HG03064 (cell line): ENCODE results near the gene ZDHHC14.
"Not testable (repeated sequence)": the region's sequence is repeated elsewhere in the genome, so short reads cannot be mapped to it uniquely, and the experiment has no call there.

Experiments
- ATAC-seq: cut with Tn5 transposase; IDR thresholded peaks from one replicate; pipeline ENCODE4 v1.9.1; 2021; ENCODE audit warnings: low read depth; ENCODE audit not compliant: unreplicated experiment

ZDHHC14 gene

DNA sequence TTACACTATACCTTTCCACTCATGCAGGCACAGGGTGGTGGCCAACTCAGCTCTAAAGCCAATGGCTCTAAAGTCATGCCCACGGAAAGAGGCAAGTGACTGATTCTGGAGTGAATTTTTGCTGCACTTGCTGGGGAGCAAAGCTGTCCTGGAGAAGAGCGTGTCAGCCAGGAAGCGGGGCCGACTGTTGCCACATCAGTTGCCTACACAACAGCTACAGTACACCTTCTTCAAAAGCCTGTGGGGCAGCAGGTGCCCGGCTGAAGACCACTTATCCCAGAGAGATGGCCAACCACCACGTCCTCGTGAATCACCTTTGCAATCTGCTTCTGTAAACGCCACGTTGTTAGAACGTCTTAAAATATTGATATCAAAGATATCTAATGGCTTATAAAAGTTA, 179.1 kb downstream of the ZDHHC14 start:
- ATAC-seq: not testable (repeated sequence)

DNA sequence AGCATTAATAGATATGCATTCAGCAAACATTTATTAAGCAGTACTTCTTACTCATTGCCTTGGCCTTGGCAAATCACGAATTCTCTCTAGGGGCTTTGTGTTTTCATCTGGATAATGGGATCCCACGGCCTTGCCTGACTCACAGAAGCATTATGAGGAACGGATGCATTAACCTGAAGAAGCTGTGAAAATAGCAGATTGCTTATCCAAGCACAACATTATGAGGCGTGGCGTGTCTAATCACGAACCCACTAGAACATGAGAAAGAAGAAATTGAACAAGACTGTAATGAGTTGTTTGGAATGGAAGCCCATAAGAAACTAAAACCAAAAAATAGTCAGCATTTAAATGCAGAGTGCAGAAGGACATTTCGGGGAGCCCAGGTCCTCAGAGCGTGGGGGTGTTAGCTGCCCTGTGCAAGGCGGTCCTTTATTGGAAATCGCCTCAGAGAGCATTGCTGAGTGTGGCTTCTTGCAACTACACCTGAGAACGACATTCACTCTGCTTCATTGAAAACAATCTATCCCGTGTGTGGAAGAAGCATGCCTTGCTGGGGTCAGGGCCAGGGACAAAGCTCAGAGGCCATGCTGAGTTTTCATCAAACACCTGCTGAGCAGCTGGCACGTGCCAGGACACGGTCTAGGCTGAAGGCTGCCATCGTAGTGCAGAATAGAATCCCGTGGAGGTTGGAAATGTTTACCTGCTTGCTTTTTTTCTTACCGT, 179.9 kb downstream of the ZDHHC14 start:
- ATAC-seq: no peak

DNA sequence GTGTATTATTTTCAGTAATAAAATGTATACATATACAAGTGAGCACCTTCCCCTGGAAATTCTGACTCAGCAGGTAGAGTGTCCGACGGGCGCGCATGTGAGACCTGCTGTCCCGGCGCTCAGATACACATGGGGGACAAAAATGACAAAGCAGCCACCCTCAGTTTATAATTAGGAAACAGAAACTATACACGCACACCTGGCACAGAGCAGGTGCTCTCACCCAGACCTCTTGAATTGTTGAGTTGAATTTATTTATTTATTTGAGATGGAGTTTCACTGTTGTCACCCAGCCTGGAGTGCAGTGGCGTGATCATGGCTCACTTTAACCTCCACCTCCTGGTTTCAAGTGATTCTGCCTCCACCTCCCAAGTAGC, 180.4 kb downstream of the ZDHHC14 start:
- peak; percentile 27 for ATAC-seq

DNA sequence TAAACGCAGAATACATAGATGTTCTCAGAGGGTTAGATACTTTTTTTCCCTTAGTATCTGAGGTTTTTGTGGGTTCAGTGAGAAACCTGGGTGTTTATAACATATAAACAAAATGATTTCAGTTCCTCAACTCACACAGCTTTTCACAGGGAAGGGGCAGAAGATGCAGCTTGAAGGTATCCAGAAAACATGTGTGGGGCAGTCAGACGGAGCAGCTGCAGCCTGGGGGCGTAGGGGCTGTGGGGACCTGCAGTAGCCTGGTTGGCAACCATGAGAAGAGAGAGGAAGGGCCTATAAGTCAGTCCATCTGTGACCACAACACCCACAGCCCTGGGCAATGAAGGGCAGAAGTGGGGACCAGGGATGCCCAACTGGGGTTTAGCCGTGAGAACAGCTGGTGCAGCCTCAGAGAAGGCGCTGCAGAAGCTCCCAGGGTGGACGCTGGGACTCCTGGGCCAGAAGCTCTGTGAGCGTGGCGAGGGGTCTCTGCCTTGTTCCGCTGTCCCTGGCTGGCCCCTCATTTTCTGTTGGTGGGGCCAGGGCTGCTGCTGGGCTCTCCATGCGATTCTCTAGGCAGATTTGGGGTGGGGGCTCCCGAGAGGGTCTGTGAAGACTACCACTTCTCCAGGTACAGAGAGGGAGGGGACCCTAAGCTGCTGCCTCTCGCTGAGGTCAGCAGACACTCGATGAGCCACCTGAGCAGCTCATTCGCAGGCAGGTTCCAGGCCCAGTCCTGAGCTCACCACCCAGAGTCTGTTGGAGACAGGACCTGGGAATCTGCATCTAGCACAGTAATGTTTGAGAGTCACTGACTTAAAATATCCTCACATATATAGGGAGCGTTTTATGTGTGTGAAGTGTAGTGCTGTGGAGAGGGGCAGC, 181.2 kb downstream of the ZDHHC14 start:
- ATAC-seq: peak; percentile 31

DNA sequence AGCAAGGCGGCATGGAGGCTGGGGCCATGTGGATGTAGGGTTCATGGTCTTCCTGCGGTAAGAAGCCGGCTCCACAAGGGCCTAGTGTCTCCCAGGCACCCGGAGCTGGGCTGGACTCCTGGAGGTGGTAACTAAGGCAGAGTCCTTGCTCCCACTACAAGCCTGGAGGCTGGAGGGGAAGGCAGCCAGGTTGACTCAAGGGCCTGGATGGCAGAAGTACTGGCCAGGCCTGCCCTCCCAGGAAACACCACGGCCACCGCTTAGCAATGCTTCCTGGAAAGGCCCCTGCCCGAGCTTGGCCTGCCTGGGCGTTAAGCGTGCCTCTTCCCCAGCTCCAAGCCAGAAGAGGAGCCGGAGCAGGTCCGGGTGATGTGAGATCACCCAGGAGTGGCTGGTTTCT, 182.0 kb downstream of the ZDHHC14 start:
- no peak for ATAC-seq

DNA sequence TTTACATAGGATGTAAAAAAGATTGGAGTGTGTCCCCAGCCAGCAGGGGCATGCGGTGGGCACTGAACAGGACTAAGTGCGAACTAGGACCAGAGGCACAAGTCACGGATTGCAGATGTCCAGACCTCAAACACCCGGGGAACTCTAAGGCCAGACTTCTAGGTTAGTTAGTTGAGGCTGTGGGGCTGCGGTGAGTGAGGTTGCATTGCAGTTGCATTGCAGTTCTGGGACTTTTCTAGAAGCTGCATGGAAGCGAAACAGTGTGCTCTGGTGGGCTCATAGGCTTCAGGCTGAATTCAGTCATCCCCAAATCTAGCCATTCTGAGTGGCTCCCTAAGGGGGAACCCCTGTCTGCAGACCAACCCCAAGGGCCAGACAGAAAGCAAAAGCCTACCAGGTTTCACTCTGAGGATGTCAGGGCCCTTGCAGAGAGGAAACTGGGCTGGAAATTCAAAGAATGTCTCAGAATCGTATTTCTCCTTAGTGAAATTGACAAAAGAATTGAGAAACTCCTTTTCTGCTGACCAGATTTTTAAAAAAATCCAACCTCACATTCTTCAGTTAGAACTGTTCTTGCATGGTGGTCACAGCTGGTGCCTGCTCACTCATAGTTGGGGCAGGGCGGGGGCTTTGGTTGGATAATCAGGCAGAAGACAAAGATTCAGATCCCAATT, 182.8 kb downstream of the ZDHHC14 start:
- peak; percentile 56 for ATAC-seq

DNA sequence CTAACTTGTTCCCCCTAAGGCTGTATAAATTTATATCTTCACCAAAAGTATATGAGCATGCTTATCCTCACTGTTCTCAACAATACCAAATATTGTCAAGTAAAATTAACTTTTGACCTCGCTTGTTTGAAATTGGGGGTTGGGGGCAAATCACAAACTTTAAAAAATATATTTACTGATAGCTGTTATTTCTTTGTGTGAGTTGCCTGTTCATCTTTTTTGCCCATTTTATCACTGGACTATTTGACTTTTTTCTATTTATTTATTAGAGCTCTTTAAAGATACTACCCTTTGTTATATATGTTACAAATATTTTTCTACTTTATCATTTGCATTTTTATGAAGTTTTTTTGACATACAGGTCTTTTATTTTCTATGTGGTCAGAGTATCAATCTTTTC, 187.7 kb downstream of the ZDHHC14 start:
- ATAC-seq: no peak

DNA sequence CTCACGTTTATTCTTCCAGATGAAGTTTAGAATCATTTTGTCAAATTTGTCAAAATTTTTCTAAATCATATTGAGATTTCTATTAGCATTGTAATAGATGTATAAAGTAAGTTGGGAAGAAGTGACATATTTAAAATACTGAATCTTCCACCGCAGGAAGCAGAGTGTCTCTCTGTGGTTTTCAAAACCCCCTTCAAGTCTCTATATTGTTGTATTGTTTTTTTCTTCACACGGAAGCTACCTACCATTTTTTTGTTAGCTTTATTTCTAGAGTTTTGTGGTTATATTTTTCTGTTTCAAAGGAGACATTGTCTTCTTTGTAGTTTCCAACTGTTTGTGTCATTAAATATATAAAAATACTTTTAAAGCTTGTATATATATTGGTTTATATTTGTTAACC, 188.6 kb downstream of the ZDHHC14 start:
- ATAC-seq: peak; percentile 45

DNA sequence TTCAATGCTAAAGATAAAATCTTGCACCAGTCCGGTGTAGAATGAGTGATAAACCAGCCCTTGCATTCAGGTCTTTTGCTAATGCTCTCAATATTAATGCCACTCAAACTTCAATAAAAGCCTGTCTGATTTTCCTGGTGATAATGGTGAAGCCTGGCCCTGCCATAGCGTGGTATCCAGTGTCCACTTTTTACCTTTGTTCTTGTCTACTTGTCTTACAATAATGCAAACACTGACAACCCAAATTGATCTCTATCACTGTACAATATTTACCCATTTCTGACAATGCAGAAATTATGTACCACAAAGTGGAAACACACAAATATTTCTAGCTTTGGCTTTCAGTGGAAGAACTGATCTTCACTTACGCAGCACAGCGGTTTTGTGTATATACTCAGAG, 189.1 kb downstream of the ZDHHC14 start:
- ATAC-seq: no peak

DNA sequence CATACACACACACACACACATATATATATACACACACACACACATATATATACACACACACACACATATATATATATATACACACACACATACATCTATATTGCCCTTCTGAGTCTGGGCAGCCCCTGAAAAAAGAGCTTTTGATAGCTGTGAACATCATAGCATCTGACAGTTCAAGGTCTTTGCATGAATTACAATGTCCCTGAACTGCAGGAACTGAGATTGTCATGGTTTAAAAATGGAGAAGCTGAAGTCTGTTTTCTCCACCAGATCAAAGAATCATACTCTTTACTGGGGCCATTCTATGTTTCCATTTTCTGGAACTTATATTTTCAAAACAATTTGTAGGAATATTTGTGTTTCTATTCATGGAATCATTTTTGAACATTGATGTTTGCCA, 189.8 kb downstream of the ZDHHC14 start:
- ATAC-seq: no peak

DNA sequence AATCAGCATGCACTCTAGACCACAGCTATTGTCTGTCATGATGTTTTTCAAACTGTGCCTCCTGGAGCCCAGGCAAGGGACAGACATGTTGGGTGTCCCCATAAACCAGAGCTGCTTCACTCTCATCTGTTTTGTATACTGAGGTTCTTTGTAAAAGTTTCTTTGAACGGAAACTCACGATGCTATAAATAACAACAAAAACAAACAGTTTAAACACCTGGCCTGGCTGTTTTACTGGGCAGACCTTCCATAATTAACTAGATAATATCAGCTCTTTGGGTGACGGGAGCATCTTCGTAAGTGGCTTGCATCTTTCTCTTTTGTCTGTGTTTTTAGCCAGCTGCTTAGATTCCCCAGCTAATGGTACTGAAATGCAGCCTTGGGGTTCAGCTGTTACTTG, 190.3 kb downstream of the ZDHHC14 start:
- peak; percentile 49 for ATAC-seq

DNA sequence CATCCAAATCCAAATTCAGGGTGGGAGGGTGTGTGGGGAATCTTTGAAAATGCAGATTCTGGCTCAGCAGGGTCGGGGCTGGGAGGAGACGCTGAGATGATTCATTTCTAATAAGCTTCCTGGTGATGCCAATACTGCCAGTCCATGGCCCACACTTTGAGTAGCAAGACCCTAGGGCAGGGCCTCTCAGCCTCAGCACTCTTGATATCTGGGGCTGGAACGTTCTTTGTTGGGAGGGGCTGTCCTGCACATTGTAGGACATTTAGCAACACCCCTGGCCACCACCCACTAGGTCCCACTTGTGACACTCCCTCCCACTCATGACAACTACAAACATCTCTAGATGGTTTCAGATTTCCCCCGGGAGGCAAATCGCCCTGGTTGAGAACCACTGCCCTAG, 191.0 kb downstream of the ZDHHC14 start:
- no peak for ATAC-seq

DNA sequence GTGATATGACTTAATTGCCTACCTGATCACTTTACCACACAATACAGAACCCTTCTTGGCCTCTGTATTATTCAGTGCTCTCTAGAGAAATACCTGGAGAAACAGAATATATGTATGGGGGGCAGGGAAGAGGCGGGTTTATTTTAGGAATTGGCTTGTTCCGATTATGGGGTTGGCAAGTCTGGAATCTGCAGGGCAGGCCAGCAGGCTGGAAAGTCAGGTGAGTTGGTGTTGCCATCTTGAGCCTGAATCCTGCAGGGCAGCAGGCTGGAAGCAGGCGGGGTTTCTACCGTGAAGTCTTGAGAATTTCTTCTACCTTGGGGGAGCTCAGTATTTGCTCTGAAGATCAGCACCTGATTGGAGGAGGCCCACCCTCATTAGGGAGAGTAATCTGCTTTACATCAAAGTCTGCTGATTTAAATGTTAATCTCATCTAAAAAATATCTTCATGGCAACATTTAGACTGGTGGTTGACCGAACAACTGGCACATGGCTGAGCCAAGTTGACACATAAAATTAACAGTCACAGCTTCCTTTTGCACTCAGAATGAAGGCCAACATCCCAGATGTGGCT, 193.9 kb downstream of the ZDHHC14 start:
- no peak for ATAC-seq

DNA sequence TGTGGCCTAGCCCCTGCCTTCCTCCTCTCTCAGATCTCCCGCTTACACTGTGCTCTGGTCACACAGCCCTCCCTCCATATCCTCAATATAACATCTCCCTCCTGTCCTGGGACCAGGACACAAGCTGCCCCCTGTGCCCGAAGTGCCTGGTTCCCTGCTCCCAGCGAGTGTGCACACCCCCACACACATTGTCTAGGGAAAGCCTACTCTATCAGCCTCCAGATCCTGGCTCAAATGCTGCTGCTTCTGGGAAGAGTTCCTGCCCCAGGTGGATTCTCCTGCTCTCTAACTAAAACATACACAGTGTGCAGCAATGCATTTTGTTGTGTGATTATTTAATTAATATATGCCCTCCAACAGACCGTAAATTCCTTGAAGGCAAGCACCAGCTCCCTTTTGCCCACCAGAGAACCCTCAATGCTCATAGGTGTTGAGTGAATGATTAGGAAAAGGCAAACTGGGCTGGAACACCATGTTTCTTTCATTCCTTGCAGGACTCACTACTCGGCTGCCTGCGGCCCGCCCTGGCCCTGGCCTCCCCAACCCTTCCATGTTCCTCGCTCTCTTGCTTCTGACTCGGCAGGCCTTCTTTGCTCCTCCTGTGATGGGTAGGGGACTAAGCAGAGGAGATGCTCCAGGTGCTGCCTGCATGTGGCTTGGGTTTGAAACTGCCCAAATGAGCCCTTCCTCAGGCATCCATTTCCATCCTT, 194.6 kb downstream of the ZDHHC14 start:
- ATAC-seq: no peak

DNA sequence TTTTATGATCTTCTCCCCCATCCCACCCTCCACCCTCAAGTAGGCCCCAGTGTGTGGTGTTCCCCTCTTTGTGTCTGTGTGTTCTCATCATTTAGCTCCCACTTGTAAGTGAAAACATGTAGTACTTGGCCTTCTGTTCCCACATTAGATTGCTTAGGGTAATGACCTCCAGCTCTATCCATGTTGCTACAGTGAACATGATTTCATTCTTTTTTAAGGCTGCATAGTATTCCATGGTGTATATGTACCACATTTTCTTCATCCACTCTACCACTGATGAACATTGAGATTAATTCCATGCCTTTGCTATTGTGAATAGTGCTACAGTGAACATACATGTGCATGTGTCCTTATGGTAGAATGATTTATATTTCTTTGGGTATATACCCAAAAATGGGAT, 196.0 kb downstream of the ZDHHC14 start:
- ATAC-seq: not testable (repeated sequence)

DNA sequence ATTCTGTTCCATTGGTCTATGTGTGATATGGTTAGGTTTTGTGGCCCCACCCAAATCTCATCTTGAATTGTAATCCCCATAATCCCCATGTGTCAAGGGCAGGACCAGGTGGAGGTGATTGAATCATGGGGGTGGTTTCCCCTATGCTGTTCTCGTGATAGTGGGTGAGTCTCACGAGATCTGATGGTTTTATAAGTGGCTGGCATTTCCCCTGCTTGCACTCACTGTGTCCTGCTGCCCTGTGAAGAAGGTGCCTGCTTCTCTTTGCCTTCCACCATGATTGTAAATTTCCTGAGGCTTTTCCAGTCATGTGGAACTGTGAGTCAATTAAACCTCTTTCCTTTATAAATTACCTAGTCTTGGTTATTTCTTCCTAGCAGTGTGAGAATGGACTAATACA, 197.5 kb downstream of the ZDHHC14 start:
- ATAC-seq: not testable (repeated sequence)

DNA sequence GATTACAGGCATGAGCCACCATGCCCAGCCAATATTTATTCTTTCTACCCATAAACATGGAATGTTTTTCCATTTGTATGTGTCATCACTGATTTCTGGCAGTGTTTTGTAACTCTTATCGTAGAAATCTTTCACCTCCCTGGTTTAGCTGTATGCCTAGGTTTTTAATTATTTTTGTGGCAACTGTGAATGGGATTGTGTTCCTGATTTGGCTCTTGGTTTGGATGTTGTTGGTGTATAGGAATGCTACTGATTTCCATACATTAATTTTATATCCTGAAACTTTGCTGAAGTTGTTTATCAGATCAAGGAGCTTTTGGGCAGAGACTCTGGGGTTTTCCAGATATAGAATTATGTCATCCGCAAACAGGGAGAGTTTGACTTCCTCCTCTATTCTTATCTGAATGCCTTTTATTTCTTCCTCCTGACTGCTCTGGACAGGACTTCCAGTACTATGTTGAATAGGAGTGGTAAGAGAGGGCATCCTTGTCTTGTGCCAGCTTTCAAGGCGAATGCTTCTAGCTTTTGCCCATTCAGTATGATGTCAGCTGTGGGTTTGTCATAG, 198.6 kb downstream of the ZDHHC14 start:
- ATAC-seq: no peak

DNA sequence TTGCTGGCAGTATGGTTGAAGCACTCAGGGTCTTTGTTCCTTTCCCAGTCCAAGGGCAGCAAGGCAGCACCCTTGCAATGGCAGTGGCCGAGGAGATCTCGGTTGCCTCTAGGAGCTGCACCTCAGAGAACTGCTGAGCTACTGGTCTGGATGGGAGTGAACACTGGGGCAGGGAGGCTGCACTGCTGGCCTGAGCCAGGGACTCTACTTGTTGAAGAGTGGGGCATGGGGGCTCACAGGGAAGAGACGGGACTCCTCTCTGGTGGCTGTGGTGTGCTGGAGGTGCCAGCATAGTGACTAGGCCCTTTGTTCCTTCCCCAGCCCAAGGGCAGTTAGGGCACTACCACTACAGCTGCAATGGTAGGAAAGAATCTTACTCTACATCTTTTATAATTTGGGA, 203.0 kb downstream of the ZDHHC14 start:
- no peak for ATAC-seq

DNA sequence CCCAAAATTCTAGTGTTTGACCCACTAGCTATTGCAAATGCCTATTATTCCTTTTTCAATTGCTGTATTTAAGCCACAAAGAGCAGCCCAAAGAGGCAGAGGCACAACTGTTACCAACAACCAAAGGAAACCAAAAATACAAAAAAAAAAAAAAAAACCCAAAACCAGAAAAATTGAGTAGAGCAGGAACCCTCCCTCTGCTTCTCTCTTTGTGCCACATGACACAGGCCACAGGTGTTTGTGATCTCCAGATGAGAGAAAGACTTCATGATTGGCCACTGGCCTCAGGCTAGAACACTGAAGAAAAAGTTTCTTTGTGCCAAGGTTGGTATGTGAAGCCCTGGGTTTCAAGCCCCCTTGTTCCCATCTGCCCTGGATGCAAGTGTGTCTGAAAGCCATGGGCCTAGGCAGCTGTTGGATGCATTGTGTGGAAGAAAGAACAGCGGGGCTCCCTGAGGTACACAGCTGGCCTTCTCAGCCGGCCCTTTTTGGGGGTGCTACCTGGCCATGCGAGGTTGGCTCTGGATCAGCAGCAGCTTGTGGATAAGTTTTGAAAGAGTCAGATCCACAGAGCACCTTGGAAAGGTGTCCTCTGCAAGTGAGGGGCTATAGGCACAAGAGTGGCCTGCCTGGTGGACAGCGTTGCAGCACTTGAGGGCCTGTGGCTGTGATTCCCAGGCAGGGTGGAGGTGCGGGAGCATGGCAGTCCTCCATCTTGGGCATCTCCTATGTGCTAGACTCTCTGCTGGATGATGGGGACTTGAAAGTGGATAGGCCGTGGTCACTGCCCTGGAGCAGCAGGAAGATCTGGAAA, 204.5 kb downstream of the ZDHHC14 start:
- no peak for ATAC-seq
